KMS-11 (cell line): Measurements from ENCODE around the gene MAN2A1.

Experiments used
- H2AFZ ChIP-seq: fragments of 200-600 bp; sonication (generic); 2 replicates; pipeline ENCODE4 v1.6.1; 2016; ENCODE audit warnings: antibody characterized with exemption, mixed run types, low read depth
- H3K27ac ChIP-seq: fragments of 200-600 bp; sonication (generic); 2 replicates; pipeline ENCODE4 v1.6.1; 2016; ENCODE audit warnings: mild to moderate bottlenecking, mixed run types
- H3K27me3 ChIP-seq: fragments of 200-600 bp; sonication (generic); 2 replicates; pipeline ENCODE4 v1.6.1; 2017; ENCODE audit warnings: mild to moderate bottlenecking, low read depth, mixed run types, moderate library complexity; ENCODE audit not compliant: insufficient read depth
- H3K36me3 ChIP-seq: fragments of 200-600 bp; sonication (generic); 2 replicates; pipeline ENCODE4 v1.6.1; 2017; ENCODE audit warnings: mild to moderate bottlenecking, mixed run types; ENCODE audit not compliant: insufficient read depth
- H3K4me1 ChIP-seq: fragments of 200-600 bp; sonication (generic); 2 replicates; pipeline ENCODE4 v1.6.1; 2016; ENCODE audit warnings: mild to moderate bottlenecking, low read depth, mixed run types; ENCODE audit not compliant: poor library complexity, severe bottlenecking
- H3K4me2 ChIP-seq: fragments of 200-600 bp; sonication (generic); 2 replicates; pipeline ENCODE4 v1.7.0; 2016; ENCODE audit warnings: mild to moderate bottlenecking, mixed run types
- H3K4me3 ChIP-seq: fragments of 200-600 bp; sonication (generic); IDR thresholded peaks from 2 replicates; pipeline ENCODE4 v1.6.1; 2017; ENCODE audit warnings: low read depth, low read length, mixed read lengths; ENCODE audit not compliant: insufficient read depth
- H3K79me2 ChIP-seq: fragments of 200-600 bp; sonication (generic); 2 replicates; pipeline ENCODE4 v1.6.1; 2016; ENCODE audit warnings: low read depth, mixed run types; ENCODE audit not compliant: insufficient read depth
- H3K9ac ChIP-seq: fragments of 200-600 bp; sonication (generic); 2 replicates; pipeline ENCODE4 v1.6.1; 2016; ENCODE audit warnings: mild to moderate bottlenecking, mixed run types
- H4K20me1 ChIP-seq: fragments of 200-600 bp; sonication (generic); 2 replicates; pipeline ENCODE4 v1.6.1; 2016; ENCODE audit warnings: mild to moderate bottlenecking, mixed run types; ENCODE audit not compliant: insufficient read depth
- TF ChIP-seq, protein P1 (sequence below): fragments of 200-600 bp; sonication (generic); conservative IDR thresholded peaks from 2 replicates; pipeline ENCODE4 v1.6.1; 2017; ENCODE audit warnings: low read depth, mild to moderate bottlenecking, antibody characterized with exemption, low read length, moderate library complexity, mixed read lengths

Gene MAN2A1

DNA sequence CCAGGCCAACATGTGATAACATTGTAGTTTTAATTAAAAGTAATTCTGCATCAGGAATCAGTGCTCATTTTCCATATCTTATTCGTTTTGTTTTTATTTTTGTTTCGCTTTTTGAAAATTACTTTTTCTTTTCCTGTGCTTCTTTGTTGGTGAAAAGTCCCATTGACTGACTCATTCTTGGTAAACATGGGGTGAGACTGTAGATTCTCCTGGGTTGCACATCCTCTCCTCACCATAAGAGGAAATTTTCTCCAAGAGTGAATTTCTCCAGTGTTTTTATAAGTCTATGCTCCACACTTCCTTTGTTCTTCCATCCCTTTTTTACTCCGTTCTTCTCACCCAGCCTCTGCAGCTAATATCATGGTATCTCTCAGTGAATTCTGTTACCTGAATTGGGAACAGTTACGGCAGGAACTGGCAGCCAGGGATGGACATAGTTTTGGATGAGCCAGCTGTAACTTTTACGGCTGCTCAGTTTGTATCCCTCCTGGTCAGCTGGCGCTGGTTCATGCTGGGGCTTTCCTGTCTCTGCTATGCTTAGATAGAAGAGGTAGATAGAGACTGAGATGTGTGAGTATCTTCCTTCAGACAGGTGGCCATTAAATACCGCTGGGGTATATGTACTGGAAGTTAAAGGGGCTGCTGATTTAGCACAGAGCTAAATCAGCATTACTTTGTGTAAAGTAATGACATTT lies 80.0 kb downstream of the MAN2A1 start:
- Histone ChIP-seq H3K79me2 (peaks cover 17% of the 10 kb centered on the region; the same call in 1 of the 2 replicates), H3K4me3 (no peak overlapping the region), H3K27me3 (no peaks in the 10 kb centered on the region), H3K27ac (no peak overlapping the region), H2AFZ (no peak overlapping the region), H3K36me3 (no peaks in the 10 kb centered on the region; the same call in 1 of the 2 replicates), H3K4me1 (no peaks in the 10 kb centered on the region), H4K20me1 (no peaks in the 10 kb centered on the region; the same call in 1 of the 2 replicates), H3K4me2 (no peak overlapping the region), H3K9ac (no peak overlapping the region)
- TF ChIP-seq, protein P1, sequence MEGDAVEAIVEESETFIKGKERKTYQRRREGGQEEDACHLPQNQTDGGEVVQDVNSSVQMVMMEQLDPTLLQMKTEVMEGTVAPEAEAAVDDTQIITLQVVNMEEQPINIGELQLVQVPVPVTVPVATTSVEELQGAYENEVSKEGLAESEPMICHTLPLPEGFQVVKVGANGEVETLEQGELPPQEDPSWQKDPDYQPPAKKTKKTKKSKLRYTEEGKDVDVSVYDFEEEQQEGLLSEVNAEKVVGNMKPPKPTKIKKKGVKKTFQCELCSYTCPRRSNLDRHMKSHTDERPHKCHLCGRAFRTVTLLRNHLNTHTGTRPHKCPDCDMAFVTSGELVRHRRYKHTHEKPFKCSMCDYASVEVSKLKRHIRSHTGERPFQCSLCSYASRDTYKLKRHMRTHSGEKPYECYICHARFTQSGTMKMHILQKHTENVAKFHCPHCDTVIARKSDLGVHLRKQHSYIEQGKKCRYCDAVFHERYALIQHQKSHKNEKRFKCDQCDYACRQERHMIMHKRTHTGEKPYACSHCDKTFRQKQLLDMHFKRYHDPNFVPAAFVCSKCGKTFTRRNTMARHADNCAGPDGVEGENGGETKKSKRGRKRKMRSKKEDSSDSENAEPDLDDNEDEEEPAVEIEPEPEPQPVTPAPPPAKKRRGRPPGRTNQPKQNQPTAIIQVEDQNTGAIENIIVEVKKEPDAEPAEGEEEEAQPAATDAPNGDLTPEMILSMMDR: no peak

DNA sequence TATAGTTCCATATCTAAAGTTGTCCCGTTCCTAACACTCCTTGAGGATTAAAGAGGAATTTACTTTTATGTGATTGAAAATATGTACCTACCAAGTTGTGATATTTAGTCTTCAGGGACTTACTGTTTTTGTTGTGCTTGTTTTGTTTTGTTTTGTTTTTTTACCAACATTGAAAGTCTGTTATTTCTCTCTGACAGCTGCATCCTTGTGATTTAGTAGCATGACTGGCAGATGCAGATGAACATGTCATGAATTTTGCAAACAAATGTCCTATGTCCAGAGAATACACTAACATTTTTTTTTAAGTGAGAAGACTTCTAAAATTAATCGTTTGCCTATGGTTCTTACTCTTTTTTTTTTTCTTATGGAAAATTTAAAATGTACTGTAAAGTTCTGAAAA lies 85.4 kb downstream of the MAN2A1 start:
- Histone ChIP-seq H2AFZ (no peak overlapping the region), H3K36me3 (no peaks in the 10 kb centered on the region; the same call in 1 of the 2 replicates), H3K4me1 (no peaks in the 10 kb centered on the region), H3K27ac (no peak overlapping the region), H4K20me1 (no peaks in the 10 kb centered on the region; the same call in 1 of the 2 replicates), H3K4me2 (no peak overlapping the region), H3K27me3 (no peaks in the 10 kb centered on the region), H3K79me2 (peaks cover 4% of the 10 kb centered on the region; the same call in 1 of the 2 replicates), H3K9ac (no peak overlapping the region), H3K4me3 (no peak overlapping the region)
- TF ChIP-seq, protein P1: no peak

DNA sequence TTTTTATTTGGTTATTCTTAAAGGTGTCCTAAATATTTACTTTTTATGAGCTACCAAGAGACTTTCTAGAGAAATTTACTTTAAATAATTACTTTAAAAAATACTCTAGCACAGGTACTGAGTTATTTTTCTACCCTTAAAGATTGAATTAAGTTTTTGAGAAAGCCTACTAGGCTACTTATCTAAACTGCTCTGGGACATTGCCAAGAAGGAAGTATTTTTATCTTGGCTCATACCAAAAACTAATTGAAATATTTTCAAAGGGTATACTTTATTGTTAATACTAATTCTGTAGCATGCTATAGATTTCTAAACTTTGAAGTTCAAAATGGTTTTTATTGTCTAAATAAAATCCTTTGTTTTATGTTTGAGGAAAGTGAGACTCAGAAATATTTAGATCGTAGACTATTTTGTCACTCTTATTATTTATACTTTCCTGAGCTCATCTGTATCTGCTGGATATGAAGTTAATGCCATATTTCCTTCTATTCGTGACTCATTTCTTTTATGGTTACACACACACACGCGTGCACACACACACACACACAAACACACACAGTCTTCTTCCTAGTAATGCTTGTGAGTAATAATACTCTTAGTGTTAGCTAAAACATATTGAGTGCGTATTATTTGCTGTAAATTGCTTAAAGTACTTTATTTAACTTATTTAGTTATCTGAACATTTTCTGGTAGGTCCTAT lies 89.5 kb downstream of the MAN2A1 start:
- Histone ChIP-seq H3K4me2 (no peak overlapping the region), H3K9ac (no peak overlapping the region), H3K36me3 (no peaks in the 10 kb centered on the region), H3K4me3 (no peak overlapping the region), H3K4me1 (no peaks in the 10 kb centered on the region), H2AFZ (no peak overlapping the region), H4K20me1 (no peaks in the 10 kb centered on the region; the same call in 1 of the 2 replicates), H3K27me3 (no peaks in the 10 kb centered on the region), H3K79me2 (peaks cover 9% of the 10 kb centered on the region; the same call in 1 of the 2 replicates), H3K27ac (no peak overlapping the region)
- TF ChIP-seq, protein P1: no peak

DNA sequence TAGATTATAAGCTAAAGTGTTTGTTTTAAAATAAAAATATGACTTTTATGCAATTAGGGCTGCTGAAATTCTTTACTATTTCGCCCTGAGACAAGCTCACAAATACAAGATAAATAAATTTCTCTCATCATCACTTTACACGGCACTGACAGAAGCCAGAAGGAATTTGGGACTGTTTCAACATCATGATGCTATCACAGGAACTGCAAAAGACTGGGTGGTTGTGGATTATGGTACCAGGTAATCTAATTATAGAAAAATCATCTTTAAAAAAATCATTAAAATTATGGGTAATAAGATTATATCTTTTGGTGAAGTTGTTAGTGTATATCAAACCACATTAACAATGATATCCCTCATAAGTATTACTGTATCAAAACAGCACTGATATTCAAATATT lies 95.0 kb downstream of the MAN2A1 start:
- Histone ChIP-seq H3K79me2 (peaks cover 5% of the 10 kb centered on the region; the same call in 1 of the 2 replicates), H3K27me3 (no peaks in the 10 kb centered on the region), H2AFZ (no peak overlapping the region), H3K36me3 (no peaks in the 10 kb centered on the region; the same call in 1 of the 2 replicates), H3K27ac (no peak overlapping the region), H3K4me1 (peaks cover 28% of the 10 kb centered on the region), H3K9ac (no peak overlapping the region), H4K20me1 (no peaks in the 10 kb centered on the region), H3K4me2 (no peak overlapping the region), H3K4me3 (no peak overlapping the region)
- TF ChIP-seq, protein P1: no peak
